IPS DF 19.7 (cell line): ENCODE data around the gene ANKMY1.
"Not testable (repeated sequence)": the region's sequence is repeated elsewhere in the genome, so short reads cannot be mapped to it uniquely, and the experiment has no call there.

ENCODE experiments used
- DNase-seq: peaks from one replicate; pipeline ENCODE4 v3.0.0-alpha.2; 2013; ENCODE audit warnings: low read depth, low spot score

The ANKMY1 gene

GRCh38 chr2:240505910-240506309 lies 51.9 kb downstream of the ANKMY1 start:
- DNase-seq = no peak

- no peak for DNase-seq
Measured at GRCh38 chr2:240503848-240504247, 53.9 kb downstream of the ANKMY1 start.

- DNase-seq = no peak
Measured at GRCh38 chr2:240503375-240503774, 54.4 kb downstream of the ANKMY1 start.

GRCh38 chr2:240502430-240503121 lies 55.2 kb downstream of the ANKMY1 start:
- DNase-seq = no peak

- no peak for DNase-seq
Measured at GRCh38 chr2:240502059-240502429, 55.7 kb downstream of the ANKMY1 start.

GRCh38 chr2:240501531-240501991 lies 56.2 kb downstream of the ANKMY1 start:
- no peak for DNase-seq

- no peak for DNase-seq
Measured at GRCh38 chr2:240500561-240501423, 57.0 kb downstream of the ANKMY1 start.

GRCh38 chr2:240499309-240500301 lies 58.2 kb downstream of the ANKMY1 start:
- no peak for DNase-seq

- no peak for DNase-seq
Measured at GRCh38 chr2:240498958-240499260, 58.9 kb downstream of the ANKMY1 start.

- no peak for DNase-seq
Measured at GRCh38 chr2:240498171-240498957, 59.4 kb downstream of the ANKMY1 start.

- DNase-seq = peak; percentile 42
Measured at GRCh38 chr2:240497082-240497481, 60.7 kb downstream of the ANKMY1 start.

- not testable (repeated sequence) for DNase-seq
Measured at GRCh38 chr2:240494942-240495341, 62.8 kb downstream of the ANKMY1 start.

GRCh38 chr2:240494194-240494793 lies 63.5 kb downstream of the ANKMY1 start:
- no peak for DNase-seq

- DNase-seq = no peak
Measured at GRCh38 chr2:240491483-240491882, 66.3 kb downstream of the ANKMY1 start.

GRCh38 chr2:240482141-240482540 lies 75.6 kb downstream of the ANKMY1 start:
- no peak for DNase-seq

GRCh38 chr2:240481720-240482119 lies 76.1 kb downstream of the ANKMY1 start:
- DNase-seq = no peak

- DNase-seq = no peak
Measured at GRCh38 chr2:240480834-240481623, 76.8 kb downstream of the ANKMY1 start.

GRCh38 chr2:240479111-240479501 lies 78.7 kb downstream of the ANKMY1 start:
- DNase-seq = no peak

- DNase-seq = no peak
Measured at GRCh38 chr2:240478346-240479110, 79.3 kb downstream of the ANKMY1 start.
